Fibroblast of mammary gland (primary cell): ENCODE results near the gene COL28A1.
"Not testable (repeated sequence)": the region's sequence is repeated elsewhere in the genome, so short reads cannot be mapped to it uniquely, and the experiment has no call there.

Experiments used
- DNase-seq: peaks from one replicate; pipeline ENCODE4 v3.0.0-alpha.2; 2010; ENCODE audit warnings: low read depth
- H3K4me3 ChIP-seq: 2 replicates; pipeline ENCODE4 v1.5.1; 2011; ENCODE audit warnings: low read depth, mild to moderate bottlenecking, low read length, moderate library complexity; ENCODE audit not compliant: control insufficient read depth
- CTCF ChIP-seq: conservative IDR thresholded peaks from 2 replicates; pipeline ENCODE4 v1.5.1; 2011; ENCODE audit warnings: low read depth, low read length, inconsistent platforms; ENCODE audit not compliant: control insufficient read depth, insufficient read depth

The COL28A1 gene

GRCh38 chr7:7563269-7563668, 27.6 kb upstream of the COL28A1 start:
- no peak for TF ChIP-seq CTCF
- no peak for DNase-seq

GRCh38 chr7:7562736-7563135, 27.1 kb upstream of the COL28A1 start:
- H3K4me3 ChIP-seq = no peak overlapping the region
- DNase-seq = peak; percentile 82
- TF ChIP-seq CTCF = no peak

More at GRCh38 chr7:7563269-7563668, 27.6 kb upstream of the COL28A1 start:
- no peak overlapping the region for H3K4me3 ChIP-seq

- DNase-seq, H3K4me3 ChIP-seq: not testable (repeated sequence)
Observed at GRCh38 chr7:7561591-7561990, 25.9 kb upstream of the COL28A1 start.

GRCh38 chr7:7557252-7557651, 21.6 kb upstream of the COL28A1 start:
- H3K4me3 ChIP-seq = no peak overlapping the region
- TF ChIP-seq CTCF = no peak
- DNase-seq = no peak

GRCh38 chr7:7556852-7557251, 21.2 kb upstream of the COL28A1 start:
- H3K4me3 ChIP-seq = no peak overlapping the region
- no peak for TF ChIP-seq CTCF
- no peak for DNase-seq

GRCh38 chr7:7554649-7555575, 19.2 kb upstream of the COL28A1 start:
- no peak for DNase-seq

More at GRCh38 chr7:7554649-7555575, 19.2 kb upstream of the COL28A1 start:
- H3K4me3 ChIP-seq = no peak overlapping the region
- no peak for TF ChIP-seq CTCF
